Skeletal muscle tissue (tissue), 4 donors: ENCODE results near the gene FOXRED1. TPM values are rescaled to one million over a fixed set of nuclear protein-coding genes. Genes with fewer than 3 reads are reported as not detected.
"Not testable (repeated sequence)": the region's sequence is repeated elsewhere in the genome, so short reads cannot be mapped to it uniquely, and the experiment has no call there.

ENCODE experiments used
- H3K27ac ChIP-seq: one replicate; pipeline ENCODE4 v1.7.0; 2013; ENCODE audit warnings: mild to moderate bottlenecking, low read depth, low read length, inconsistent platforms
- H3K27me3 ChIP-seq, 3 donors: one replicate each; pipeline ENCODE4 v1.7.0; 2013; ENCODE audit warnings: low read length in 3 of 3; ENCODE audit not compliant: control insufficient read depth in 3 of 3, insufficient read depth in 3 of 3
- H3K36me3 ChIP-seq, 3 donors: one replicate each; pipeline ENCODE4 v1.7.0; 2013; ENCODE audit warnings: low read length in 3 of 3; ENCODE audit not compliant: control insufficient read depth in 3 of 3, insufficient read depth in 3 of 3
- H3K4me1 ChIP-seq, 3 donors: one replicate each; pipeline ENCODE4 v1.7.0; 2013; ENCODE audit warnings: low read length in 3 of 3, mild to moderate bottlenecking in 3 of 3; ENCODE audit not compliant: control insufficient read depth in 3 of 3, insufficient read depth in 3 of 3
- H3K4me3 ChIP-seq, 3 donors: one replicate each; pipeline ENCODE4 v1.7.0; 2013; ENCODE audit warnings: low read length in 3 of 3
- H3K9ac ChIP-seq, 3 donors: one replicate each; pipeline ENCODE4 v1.7.0; 2013; ENCODE audit warnings: low read length in 3 of 3, mild to moderate bottlenecking in 3 of 3, moderate library complexity in 2 of 3, low read depth in 1 of 3
- H3K9me3 ChIP-seq, 3 donors: one replicate each; pipeline ENCODE4 v1.7.0; 2013; ENCODE audit warnings: low read length in 3 of 3; ENCODE audit not compliant: control insufficient read depth in 3 of 3
- total RNA-seq: library from RNA; depleted of rRNA; stranded (reverse); fragments of >200 nt; gene quantifications from one replicate; pipeline ENCODE4 v1.2.3, GENCODE V29; 2014
- donor health status: Osteomylitis.

FOXRED1 gene
- total RNA-seq, 1 donor from 2014 or later = 12.5 TPM

DNA sequence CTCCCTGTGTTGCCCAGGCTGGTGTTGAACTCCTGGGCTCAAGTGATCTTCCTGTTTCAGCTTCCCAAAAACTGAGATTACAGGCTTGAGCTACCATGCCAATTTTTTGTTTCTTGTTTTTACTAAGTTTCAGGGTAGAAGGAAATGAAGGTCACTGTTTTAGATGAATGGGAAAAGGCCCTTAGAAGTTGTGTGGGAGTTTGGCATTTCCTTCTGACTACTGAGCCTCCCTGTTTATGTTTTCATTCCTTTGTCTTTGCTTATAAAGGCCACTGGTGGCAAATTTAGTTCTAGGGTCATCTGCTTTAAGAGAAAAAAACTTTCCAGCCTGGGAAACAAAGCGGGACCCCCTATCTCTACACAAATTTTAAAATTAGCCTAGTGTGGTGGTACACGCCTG, 22.3 kb upstream of the FOXRED1 start:
- Histone ChIP-seq H3K36me3 (peaks cover 12 to 35% (median 29%) of the 10 kb centered on the region in 3 donors), H3K9ac (no peak overlapping the region), H3K9me3 (no peaks in the 10 kb centered on the region), H3K4me1 (no peaks in the 10 kb centered on the region), H3K27ac (no peak overlapping the region), H3K4me3 (no peak overlapping the region), H3K27me3 (no peaks in the 10 kb centered on the region)

DNA sequence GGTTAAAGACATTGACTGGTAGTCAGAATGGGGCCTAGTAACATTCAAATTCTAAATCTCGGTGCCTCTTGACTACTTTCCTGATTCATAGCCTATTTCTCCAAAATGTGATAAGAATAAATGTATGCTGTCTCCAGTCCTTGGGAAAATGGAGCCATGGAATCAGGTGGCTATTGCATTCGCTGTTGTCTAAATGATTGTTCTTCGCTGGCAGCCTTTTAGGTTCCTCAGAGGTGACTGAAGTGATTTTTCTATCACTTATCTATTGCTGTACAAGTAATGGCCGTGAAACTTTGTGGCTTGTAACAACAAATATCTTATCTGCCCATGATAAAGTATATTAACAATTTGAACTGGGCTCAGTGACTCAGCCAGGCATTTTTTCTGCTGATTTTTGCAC, 15.7 kb upstream of the FOXRED1 start:
- Histone ChIP-seq H3K9ac (no peak overlapping the region), H3K27ac (no peak overlapping the region), H3K9me3 (no peaks in the 10 kb centered on the region), H3K36me3 (peaks cover 7 to 36% (median 33%) of the 10 kb centered on the region in 3 donors), H3K4me1 (peaks cover 3 to 11% (median 4%) of the 10 kb centered on the region in 3 donors), H3K27me3 (no peaks in the 10 kb centered on the region), H3K4me3 (no peak overlapping the region)

DNA sequence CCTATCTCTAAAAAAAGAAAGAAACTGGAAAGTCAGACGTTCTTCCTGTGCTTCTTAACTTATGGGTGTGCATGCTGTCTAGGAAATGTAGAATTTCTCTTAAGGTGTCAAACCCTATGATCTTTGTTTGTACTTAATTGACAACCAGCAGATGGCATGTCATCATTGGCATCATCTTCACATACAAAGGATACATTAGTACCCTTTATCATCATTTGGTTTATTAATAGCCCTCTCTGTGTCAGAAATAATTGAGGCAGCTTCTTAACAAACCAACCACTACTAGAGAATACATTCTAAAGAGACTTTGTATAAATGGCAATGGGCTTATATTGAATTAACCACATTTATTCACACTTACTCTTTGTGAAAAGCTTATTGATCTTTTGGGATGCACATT, 14.1 kb upstream of the FOXRED1 start:
- peaks cover 3 to 11% (median 4%) of the 10 kb centered on the region in 3 donors for H3K4me1 ChIP-seq
- no peak overlapping the region for H3K9ac ChIP-seq
- no peak overlapping the region for H3K4me3 ChIP-seq
- H3K36me3 ChIP-seq = peaks cover 7 to 36% (median 33%) of the 10 kb centered on the region in 3 donors
- H3K27me3 ChIP-seq = no peaks in the 10 kb centered on the region
- no peaks in the 10 kb centered on the region for H3K9me3 ChIP-seq
- no peak overlapping the region for H3K27ac ChIP-seq

DNA sequence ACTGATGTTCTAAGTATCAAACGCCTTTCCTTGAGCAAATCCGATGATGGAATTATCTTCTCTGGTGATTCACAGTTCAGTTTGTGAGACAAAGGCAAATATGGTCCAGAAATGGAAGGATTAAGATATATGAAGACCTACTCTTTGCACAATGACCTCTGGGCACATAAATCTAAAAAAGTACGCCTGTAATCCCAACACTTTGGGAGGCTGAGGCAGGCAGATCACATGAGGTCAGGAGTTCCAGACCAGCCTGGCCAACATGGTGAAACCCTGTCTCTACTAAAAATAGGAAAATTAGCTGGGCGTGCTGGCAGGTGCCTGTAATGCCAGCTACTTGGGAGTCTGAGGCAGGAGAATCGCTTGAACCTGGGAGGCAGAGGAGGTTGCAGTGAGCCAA, 13.4 kb upstream of the FOXRED1 start:
- not testable (repeated sequence) for H3K4me3 ChIP-seq, H3K9ac ChIP-seq, H3K27ac ChIP-seq, H3K27me3 ChIP-seq, H3K9me3 ChIP-seq
- peaks cover 3 to 11% (median 4%) of the 10 kb centered on the region in 3 donors for H3K4me1 ChIP-seq
- peaks cover 7 to 36% (median 33%) of the 10 kb centered on the region in 3 donors for H3K36me3 ChIP-seq

DNA sequence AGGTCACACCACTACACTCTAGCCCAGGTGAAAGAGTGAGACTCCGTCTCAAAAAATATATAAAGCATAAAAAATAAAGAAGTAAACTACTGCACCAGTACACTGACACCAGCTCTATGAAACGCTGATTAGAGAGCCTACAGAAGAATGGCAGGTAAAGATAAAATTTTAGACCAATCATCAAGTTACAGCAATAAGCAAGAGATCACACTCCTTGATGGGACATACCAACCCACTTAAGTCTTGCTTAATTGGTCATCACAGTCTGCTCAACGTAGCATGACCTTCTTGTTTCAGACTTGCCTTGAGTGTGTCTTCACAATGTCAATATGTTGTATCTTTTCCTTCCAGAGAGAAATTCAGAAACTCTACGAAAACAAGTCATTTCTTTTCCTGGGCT, 12.7 kb upstream of the FOXRED1 start:
- Histone ChIP-seq H3K4me3 (no peak overlapping the region), H3K4me1 (peaks cover 3 to 11% (median 7%) of the 10 kb centered on the region in 3 donors), H3K9ac (no peak overlapping the region), H3K36me3 (peaks cover 9 to 28% (median 28%) of the 10 kb centered on the region in 3 donors), H3K27me3 (no peaks in the 10 kb centered on the region), H3K9me3 (no peaks in the 10 kb centered on the region), H3K27ac (no peak overlapping the region)

DNA sequence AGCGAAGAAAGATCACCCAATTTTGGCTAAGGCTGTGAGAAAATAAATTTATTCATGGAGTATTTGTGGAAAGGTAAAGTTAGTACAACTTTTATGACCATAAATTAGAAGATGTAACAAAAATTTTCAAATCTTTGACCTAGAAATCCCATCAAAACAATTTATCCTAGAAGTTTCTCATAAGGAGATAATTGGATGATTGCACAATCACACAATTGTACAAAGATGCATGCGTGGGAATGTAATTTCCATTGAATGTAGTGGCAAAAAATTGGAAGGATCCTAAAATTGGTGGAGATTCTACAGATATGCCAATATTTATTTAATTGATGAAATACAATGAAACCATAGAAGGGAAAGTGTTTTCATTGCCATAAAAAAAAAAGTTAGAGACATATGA, 11.8 kb upstream of the FOXRED1 start:
- H3K9ac ChIP-seq = no peak overlapping the region
- peaks cover 12 to 33% (median 28%) of the 10 kb centered on the region in 3 donors for H3K36me3 ChIP-seq
- H3K27me3 ChIP-seq = no peaks in the 10 kb centered on the region
- no peak overlapping the region for H3K27ac ChIP-seq
- peaks cover 3 to 11% (median 7%) of the 10 kb centered on the region in 3 donors for H3K4me1 ChIP-seq
- no peaks in the 10 kb centered on the region for H3K9me3 ChIP-seq
- no peak overlapping the region for H3K4me3 ChIP-seq

DNA sequence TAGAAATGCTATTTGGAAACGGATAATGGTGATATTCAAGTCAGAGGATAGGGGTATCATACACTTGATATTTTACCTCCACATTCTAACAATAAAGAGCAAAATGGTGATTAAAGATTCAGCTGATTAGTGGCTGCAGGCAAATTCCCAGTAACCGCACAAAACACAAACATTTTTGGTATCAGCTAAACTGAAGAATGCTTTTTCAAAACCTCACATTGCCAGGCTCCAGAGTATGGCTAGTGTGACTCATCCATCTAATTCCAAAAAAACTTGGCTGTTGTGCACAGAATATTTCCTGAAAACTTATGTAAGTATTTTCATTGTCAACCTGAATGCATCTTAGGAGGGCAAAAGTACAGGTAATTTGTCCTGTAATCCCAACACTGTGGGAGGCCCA, 11.2 kb upstream of the FOXRED1 start:
- Histone ChIP-seq H3K9me3 (no peaks in the 10 kb centered on the region), H3K27ac (no peak overlapping the region), H3K27me3 (no peaks in the 10 kb centered on the region), H3K36me3 (peaks cover 12 to 36% (median 35%) of the 10 kb centered on the region in 3 donors), H3K4me1 (peaks cover 3 to 11% (median 7%) of the 10 kb centered on the region in 3 donors), H3K4me3 (no peak overlapping the region), H3K9ac (no peak overlapping the region)

DNA sequence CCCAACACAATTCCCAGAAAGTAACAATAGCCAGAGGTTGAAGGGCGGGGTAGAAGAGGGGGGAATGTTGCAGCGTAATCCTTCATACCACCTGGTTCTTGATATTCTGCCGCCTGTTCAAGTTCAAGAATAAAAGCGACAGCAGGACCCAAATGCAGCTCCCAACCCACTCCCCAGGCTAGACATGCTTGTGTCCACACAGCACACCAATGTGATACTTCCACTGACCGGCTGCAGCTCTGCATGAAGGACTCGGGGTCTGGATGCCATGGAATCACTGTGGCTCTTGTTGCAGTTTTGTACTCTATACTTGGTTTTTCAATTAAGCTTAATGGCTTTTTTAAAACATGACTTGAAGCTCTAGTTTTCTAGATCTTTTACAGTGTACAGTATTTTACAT, 6.7 kb upstream of the FOXRED1 start:
- Histone ChIP-seq H3K4me1 (peaks cover 3% of the 10 kb centered on the region in 3 donors), H3K36me3 (peaks cover 51 to 63% (median 59%) of the 10 kb centered on the region in 3 donors), H3K9me3 (no peaks in the 10 kb centered on the region), H3K9ac (no peak overlapping the region), H3K27ac (no peak overlapping the region), H3K27me3 (no peaks in the 10 kb centered on the region), H3K4me3 (no peak overlapping the region)

DNA sequence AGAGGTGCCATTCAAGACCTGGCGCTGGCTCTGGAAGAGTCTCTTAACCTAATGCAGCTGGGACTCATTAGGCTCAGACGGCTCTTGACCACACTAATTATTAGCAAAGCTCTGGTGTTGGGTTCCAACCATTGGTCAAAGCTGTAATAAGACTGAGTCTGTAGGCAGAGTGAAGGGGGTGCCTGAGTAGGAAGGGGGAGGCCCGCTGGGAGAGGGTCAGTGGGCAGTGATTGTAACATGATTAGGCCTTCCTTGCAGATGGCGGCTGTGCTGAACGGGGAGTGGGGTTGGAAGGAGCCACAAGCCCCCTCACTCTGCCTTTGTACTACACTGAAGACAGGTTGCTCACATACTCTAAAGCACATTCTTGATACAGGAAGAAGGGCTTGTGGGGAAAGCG, 5.5 kb upstream of the FOXRED1 start:
- Histone ChIP-seq H3K36me3 (peaks cover 51 to 59% (median 55%) of the 10 kb centered on the region in 3 donors), H3K4me1 (peaks cover 11 to 13% (median 12%) of the 10 kb centered on the region in 3 donors), H3K4me3 (no peak overlapping the region), H3K9ac (no peak overlapping the region), H3K9me3 (no peaks in the 10 kb centered on the region), H3K27me3 (no peaks in the 10 kb centered on the region), H3K27ac (no peak overlapping the region)

DNA sequence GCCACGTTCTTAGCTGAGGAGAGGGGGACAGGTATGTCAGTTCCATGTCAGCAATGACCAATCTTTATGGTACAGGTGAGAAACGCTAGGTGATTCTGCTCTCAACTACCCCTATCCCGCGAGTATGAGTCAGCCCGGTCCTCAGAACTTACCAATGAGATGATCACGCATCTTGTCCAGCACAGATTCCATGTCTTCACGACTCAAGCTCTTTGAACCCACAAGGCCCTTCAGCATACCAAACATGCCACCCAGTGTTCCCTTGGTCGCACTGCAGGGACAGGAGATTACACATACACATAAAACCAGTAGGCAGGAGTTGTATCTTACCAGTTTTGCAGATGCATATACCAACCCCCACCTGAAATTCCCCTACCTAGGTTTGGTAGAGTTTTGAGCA, 3.1 kb upstream of the FOXRED1 start:
- Histone ChIP-seq H3K27ac (no peak overlapping the region), H3K9ac (no peak overlapping the region), H3K36me3 (peaks cover 51 to 59% (median 55%) of the 10 kb centered on the region in 3 donors), H3K4me1 (peaks cover 14 to 26% (median 19%) of the 10 kb centered on the region in 3 donors), H3K27me3 (no peaks in the 10 kb centered on the region), H3K4me3 (no peak overlapping the region), H3K9me3 (no peaks in the 10 kb centered on the region)
